GM12873 (cell line): ENCODE results near the gene HTT.

Source experiments
- CTCF ChIP-seq: IDR thresholded peaks from 2 replicates; pipeline ENCODE4 v1.5.1; 2012; ENCODE audit warnings: low read depth, mild to moderate bottlenecking, moderate library complexity, low read length, control low read depth; ENCODE audit not compliant: insufficient read depth; ENCODE audit errors: missing control alignments

HTT gene

GRCh38 chr4:3067473-3068001, 6.9 kb upstream of the HTT start:
- no peak for TF ChIP-seq CTCF

GRCh38 chr4:3069661-3070199, 4.8 kb upstream of the HTT start:
- no peak for TF ChIP-seq CTCF

GRCh38 chr4:3070709-3071500, 3.6 kb upstream of the HTT start:
- no peak for TF ChIP-seq CTCF

GRCh38 chr4:3071811-3072210, 2.7 kb upstream of the HTT start:
- TF ChIP-seq CTCF, result no peak

- TF ChIP-seq CTCF, result no peak
These were observed 1.1 kb upstream of the HTT start for GRCh38 chr4:3073158-3074077.

GRCh38 chr4:3074846-3075651, 568 bp downstream of the HTT start:
- TF ChIP-seq CTCF, result no peak
